ENCODE measurements around the gene NKTR.
"Not testable (repeated sequence)": the region's sequence is repeated elsewhere in the genome, so short reads cannot be mapped to it uniquely, and the experiment has no call there.

NKTR gene

GRCh38 chr3:42597098-42597497, 3.4 kb upstream of the NKTR start:
- DNase-seq (ENCODE audit: low spot score), result not testable (repeated sequence)

GRCh38 chr3:42600958-42601675, 631 bp downstream of the NKTR start:
- DNase-seq (ENCODE audit: low spot score), result no peak

DNA sequence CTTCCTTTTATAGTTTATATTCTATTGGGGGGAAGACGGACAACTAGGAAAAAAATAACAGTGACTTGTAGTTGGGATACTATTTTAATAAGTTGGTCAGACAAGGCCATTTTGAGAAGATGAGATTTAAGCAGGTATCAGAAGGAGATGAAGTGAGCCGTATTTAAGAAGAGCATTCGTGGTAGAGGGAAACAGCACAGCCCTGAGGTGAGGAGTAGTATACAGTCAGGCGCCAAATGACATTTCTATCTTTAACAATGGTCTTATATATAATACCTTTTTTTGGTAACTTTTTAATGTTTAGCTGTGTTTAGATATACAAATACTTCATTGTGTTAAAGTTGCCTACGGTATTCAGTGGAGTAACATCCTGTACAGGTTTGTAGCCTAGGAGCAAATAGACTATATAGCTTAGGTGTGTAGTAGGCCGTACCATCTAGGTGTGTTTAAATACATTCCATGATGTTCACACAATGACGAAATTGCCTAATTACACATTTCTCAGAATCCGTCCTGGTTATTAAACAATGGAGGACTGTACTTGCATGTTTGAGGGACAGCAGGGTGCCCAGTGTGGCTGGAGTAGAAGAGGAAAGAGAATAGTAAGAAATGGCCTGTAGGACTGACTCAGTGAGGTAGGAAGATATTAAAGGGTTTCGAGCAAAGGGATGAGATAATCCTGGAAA, 1.6 kb downstream of the NKTR start:
- no peak for DNase-seq (ENCODE audit: low spot score)

GRCh38 chr3:42602961-42603360, 2.5 kb downstream of the NKTR start:
- no peak for DNase-seq (ENCODE audit: low spot score)

GRCh38 chr3:42605546-42606173, 5.2 kb downstream of the NKTR start:
- peak; percentile 54 for DNase-seq (ENCODE audit: low spot score)

DNA sequence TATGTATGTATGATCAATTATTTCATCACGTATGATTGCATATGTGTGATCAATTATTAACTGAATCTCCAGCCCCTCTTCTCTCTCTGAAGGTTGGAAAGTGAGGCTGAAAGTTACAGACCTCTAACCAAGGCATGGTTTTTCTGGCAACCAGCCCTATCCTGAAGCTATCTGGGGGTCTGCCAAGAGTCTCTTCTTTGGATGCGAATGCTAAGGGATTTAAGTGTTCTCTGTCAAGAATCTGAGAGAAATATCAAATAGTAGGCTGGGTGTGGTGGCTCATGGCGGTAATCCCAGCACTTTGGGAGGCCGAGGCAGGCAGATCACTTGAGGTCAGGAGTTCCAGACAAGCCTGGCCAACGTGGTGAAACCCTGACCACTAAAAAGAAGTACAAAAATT, 8.1 kb downstream of the NKTR start:
- DNase-seq (ENCODE audit: low spot score), result no peak

- DNase-seq (ENCODE audit: low spot score), result no peak
Measured at GRCh38 chr3:42610976-42611375, 10.5 kb downstream of the NKTR start.

DNA sequence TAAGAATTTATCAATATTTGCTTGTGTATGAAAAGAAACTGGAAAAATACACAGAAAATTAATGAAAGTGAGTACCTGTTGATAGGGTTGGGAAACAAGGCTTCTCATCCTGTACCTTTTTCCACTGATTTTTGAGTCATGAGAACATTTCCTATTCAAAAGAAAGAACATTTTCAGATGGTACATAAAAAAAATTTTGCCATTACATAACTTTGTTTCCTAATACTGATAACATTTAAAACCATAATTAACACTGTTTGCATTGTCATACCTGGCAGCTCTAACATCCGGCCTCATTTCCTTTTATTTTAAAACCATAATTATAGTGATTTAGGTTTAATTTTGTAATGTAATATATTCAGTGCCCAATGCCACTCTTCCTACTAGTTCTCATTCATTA, 11.7 kb downstream of the NKTR start:
- no peak for DNase-seq (ENCODE audit: low spot score)

- DNase-seq (ENCODE audit: low spot score), result no peak
Measured at GRCh38 chr3:42612928-42613327, 12.4 kb downstream of the NKTR start.

DNA sequence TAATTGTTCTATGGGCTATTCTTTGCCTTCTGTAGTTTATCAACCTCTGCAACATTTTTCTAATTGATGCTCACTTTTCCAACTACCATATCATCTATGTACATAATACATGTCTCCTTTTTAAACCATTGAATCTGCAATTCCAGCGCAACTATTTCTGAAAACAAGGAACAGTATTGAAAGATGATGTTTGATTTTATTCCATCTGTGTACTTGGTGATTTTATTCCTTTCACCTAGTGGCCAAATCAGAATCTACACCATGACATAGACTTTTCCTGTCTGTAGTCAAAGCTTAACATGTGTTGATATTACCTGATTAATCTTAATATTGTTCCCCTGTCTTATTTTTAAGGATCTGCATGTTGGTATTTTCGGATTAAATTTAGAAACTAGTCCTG, 13.0 kb downstream of the NKTR start:
- DNase-seq (ENCODE audit: low spot score), result no peak

DNA sequence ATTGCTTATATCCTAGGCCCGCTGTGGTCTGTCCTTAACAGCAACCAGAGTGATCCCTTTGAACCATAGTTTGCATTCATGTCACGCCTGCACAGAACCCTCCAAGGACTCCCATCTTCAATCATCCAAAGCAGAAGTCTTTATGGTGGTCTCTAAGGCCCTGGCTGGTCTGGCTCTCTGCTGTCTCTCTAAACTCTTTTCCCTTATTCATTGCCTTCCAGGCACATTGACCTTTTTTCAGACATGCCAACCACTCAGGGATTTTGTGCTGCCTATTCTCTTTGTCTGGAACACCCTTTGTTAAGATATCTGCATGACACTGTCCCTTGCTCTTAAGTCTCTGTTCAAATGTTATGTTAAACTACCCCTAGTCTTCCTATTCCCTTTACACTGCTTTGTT, 31.1 kb downstream of the NKTR start:
- DNase-seq (ENCODE audit: low spot score), result no peak

DNA sequence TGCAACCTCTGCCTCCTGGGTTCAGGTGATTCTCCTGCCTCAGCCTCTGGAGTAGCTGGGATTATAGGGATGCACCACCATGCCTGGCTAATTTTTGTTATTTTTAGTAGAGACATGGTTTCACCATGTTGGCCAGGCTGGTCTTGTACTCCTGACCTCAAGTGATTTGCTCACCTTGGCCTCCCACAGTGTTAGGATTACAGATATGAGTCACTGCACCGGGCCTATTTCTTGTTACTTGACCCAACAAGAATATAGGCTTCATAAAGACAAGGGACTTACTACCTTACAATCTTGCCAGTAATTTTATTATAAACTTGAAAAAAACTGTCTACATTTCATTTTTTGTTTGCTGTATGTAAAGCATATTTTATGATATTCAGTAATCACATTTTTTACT, 31.7 kb downstream of the NKTR start:
- no peak for DNase-seq (ENCODE audit: low spot score)

DNA sequence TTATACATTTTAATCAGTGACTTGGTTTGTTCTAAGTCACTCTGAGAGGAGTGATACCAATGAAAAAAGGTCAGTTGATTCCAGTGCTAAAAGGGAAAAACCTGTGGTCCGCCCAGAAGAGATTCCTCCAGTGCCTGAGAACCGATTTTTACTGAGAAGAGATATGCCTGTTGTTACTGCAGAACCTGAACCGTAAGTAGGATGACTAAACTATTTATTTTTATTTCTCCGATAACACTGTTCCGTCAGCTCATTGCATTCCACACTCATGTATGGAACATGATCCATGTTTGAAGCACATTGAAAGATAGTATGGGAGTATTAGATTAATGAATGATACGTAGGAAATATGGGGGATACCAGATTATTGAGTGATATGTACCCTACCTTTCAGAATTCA, 33.1 kb downstream of the NKTR start:
- no peak for DNase-seq (ENCODE audit: low spot score)

- DNase-seq (ENCODE audit: low spot score), result no peak
Measured at GRCh38 chr3:42635111-42635510, 34.6 kb downstream of the NKTR start.

DNA sequence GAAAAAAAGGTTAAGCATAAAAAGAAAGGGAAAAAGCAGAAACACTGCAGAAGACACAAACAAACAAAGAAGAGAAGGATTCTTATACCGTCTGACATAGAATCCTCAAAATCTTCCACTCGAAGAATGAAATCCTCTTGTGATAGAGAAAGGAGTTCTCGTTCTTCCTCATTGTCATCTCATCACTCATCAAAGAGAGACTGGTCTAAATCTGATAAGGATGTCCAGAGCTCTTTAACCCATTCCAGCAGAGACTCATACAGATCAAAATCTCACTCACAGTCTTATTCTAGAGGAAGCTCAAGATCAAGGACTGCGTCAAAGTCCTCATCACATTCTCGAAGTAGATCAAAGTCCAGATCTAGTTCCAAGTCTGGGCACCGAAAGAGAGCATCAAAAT, 36.5 kb downstream of the NKTR start:
- DNase-seq (ENCODE audit: low spot score), result no peak

GRCh38 chr3:42638339-42638842, 37.9 kb downstream of the NKTR start:
- no peak for DNase-seq (ENCODE audit: low spot score)

DNA sequence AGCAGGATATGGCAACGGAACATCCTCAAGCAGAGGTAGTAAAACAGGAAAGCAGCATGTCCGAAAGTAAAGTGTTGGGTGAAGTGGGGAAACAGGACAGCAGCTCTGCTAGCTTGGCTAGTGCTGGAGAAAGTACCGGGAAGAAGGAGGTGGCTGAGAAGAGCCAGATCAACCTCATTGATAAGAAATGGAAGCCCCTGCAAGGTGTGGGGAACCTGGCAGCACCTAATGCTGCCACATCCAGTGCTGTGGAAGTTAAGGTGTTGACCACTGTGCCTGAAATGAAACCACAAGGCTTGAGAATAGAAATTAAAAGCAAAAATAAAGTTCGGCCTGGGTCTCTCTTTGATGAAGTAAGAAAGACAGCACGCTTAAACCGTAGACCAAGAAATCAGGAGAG, 38.7 kb downstream of the NKTR start:
- no peak for DNase-seq (ENCODE audit: low spot score)

- DNase-seq (ENCODE audit: low spot score), result no peak
Measured at GRCh38 chr3:42640129-42640528, 39.6 kb downstream of the NKTR start.

- no peak for DNase-seq (ENCODE audit: low spot score)
Measured at GRCh38 chr3:42640771-42641370, 40.4 kb downstream of the NKTR start.

- no peak for DNase-seq (ENCODE audit: low spot score)
Measured at GRCh38 chr3:42647821-42648459, 47.5 kb downstream of the NKTR start.

- no peak for DNase-seq (ENCODE audit: low spot score)
Measured at GRCh38 chr3:42649006-42649405, 48.5 kb downstream of the NKTR start.

- DNase-seq (ENCODE audit: low spot score), result no peak
Measured at GRCh38 chr3:42649783-42650182, 49.3 kb downstream of the NKTR start.
